Stimulated activated CD8-positive, alpha-beta memory T cell treated with anti-CD3 and anti-CD28 coated beads, Interleukin-7, amount 100 ng/mL, for 1 hour (primary cell): Measurements from ENCODE around the gene PTPN1.
"Not testable (repeated sequence)": the region's sequence is repeated elsewhere in the genome, so short reads cannot be mapped to it uniquely, and the experiment has no call there.

ENCODE experiments used
- DNase-seq, 2 donors: peaks; one replicate each; pipeline ENCODE4 v3.0.0-alpha.2; 2020; ENCODE audit warnings: low read depth in 2 of 2

The PTPN1 gene

DNA sequence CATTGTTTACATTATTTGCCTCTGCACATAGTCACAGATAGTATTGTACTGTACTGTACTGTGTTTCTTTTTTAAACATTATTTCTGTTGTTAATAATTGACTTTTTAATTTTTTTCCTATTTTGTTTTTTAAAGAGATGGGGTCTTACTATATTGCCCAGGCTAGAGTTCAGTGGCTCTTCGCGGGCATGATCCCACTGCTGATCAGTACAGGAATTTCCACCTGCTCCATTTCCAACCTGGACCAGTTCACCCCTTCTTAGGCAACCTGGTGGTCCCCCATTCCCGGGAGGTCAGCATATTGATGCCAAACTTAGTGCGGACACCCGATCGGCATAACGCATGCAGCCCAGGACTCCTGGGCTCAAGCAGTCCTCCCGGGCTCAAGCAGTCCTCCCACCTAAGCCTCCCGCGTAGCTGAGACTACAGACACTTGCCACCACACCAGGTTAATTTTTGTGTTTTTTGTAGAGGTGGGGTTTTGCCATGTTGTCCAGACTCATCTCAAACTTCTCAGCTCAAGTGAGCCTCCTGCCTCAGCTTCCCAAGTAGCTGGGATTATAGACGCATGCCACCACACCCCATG is 47.5 kb downstream of the PTPN1 start:
- no peak for DNase-seq

DNA sequence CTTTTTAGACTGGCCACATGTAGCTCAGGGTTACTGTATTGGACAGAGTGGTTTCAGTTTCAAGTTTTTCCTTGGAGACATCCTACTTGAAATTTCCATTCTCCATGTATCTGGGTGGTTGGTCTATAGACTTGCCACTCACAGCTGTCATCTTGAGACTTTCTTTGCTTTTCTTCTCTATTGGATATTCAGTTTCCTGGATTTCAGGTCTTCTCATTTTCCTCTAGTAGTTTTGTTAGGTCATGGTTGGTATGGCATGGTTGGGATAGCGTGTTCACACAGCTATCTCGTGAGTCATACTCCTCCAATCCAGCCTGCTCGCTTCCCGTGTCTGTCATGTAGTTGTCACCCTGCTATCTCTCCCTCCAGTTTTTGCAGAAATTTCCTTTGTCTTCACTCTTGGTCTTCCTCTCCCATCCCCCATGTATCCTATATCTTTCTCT is 48.3 kb downstream of the PTPN1 start:
- DNase-seq: no peak

DNA sequence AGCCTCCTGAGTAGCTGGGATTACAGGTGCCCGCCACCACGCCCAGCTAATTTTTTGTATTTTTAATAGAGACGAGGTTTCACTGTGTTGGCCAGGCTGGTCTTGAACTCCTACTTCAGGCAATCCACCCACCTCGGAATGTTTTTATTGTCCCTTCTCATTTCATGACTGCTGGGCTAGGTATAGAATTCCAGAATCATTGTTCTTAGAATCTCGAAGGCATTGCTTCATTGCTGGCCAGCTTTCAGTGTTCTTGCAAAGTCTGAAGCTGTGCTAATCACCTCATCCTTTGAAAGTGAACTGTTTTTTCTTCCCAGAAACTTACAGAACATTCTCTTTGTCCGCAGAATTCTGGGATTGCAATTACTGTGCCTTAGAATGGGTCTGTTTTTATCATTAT is 49.0 kb downstream of the PTPN1 start:
- no peak for DNase-seq

DNA sequence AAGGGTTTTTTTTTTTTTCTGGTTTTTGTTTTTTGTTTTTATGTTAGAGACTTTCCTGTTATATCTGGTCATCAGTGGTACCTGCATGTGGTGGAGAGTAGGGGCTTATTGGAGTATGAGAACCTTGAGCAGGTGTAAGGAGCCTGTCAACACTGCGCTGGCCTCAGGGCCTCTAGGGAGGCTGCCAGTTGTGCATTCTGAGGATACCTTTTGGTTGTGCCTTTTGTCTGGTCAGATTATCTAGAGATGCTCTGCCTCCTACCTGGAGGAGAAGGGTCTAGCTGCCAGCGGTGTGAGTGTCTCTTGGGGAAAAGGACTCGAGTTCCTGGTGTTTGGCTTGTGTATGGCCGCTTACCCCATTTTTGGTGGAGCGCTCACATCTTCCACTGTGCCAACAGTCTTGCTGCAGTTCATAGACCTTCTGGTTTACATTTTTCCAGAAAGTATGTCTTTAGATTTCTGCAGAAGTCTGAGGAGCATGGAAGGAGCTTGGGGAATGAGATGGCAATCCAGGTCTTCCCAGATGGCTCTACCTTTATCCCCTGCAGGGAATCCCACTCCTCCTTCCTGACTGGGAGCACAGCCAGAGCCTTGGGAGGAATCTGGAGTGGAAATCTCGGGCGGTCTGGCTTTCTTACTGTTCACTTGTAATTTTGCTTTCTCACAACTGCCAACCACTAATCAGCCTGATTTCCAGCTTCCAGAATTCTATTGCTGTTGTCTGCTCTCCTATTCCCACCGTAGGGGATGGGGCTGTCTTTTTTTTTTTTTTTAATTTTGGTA is 49.9 kb downstream of the PTPN1 start:
- no peak for DNase-seq

DNA sequence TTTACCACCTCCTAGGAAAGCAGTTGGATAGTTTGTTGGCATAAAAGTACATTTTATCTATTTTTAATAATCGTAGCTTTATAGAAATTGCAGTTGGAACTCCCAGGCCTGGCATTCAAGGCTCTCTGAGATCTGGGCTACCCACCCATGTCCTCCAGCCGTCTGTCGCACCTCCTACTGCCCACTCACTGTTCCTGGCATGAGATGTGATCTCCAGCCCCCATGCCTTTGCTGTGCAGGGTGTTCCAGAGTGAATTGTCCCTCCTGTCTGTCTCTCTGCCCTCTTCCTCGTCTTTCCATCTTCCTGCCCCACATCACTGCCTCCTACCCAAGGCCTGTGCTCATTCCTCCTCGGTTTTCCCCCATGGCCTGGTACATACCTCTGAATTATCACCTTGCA is 50.7 kb downstream of the PTPN1 start:
- DNase-seq: no peak

DNA sequence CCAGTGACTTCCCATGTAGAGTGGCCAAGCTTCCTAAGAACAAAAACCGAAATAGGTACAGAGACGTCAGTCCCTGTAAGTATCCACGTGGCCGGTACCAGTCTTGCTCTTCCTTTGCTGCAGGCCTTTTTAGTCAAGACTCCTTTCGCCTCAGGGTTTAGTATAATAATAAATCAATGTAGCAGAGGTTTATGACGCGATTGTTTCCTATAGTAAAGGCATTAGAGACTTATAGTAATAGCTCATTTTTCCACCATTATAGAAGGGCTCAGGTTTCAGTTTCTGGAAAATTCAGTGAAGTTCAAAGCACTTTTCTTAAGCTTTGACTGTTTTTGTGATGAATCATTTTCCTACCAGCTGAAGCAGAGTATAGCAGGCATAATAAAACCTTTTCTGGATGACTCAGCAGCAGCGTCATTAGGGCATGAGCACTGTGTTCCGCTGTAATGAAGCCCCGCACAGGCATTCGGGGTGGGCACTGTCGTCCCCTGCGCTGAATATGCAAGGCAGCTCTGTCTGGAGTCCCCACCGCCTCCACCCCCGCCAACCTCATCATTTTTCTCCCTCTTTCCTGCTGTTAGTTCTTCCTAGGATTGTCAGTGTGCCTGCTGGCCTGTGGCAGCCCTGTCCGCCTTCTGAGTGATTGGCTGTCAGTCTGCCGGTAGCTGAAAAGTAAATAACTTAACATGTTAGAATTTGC is 51.3 kb downstream of the PTPN1 start:
- peak in 1 of 2 donors; percentile 10 for DNase-seq

DNA sequence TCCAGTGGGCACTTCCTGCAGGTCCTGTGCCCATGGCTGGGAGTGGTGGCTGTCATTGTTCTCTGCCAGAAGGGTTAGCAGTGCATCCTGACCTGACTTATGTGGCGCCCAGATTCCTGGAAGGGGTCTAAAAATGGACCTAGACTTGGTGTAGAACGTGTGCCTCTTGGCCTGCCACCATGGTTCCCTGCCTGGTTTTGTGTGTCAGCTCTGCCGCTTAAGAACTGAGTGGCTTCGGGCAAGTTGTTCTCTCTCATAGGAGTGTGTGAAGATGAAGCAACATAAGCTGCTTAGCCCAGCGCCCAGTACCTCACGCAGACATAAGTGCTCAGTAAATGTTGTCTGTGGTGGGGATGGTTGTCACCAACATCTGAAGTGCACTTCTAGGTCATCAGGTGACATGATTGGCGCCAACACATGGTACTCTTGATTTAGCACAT is 52.1 kb downstream of the PTPN1 start:
- DNase-seq: no peak

DNA sequence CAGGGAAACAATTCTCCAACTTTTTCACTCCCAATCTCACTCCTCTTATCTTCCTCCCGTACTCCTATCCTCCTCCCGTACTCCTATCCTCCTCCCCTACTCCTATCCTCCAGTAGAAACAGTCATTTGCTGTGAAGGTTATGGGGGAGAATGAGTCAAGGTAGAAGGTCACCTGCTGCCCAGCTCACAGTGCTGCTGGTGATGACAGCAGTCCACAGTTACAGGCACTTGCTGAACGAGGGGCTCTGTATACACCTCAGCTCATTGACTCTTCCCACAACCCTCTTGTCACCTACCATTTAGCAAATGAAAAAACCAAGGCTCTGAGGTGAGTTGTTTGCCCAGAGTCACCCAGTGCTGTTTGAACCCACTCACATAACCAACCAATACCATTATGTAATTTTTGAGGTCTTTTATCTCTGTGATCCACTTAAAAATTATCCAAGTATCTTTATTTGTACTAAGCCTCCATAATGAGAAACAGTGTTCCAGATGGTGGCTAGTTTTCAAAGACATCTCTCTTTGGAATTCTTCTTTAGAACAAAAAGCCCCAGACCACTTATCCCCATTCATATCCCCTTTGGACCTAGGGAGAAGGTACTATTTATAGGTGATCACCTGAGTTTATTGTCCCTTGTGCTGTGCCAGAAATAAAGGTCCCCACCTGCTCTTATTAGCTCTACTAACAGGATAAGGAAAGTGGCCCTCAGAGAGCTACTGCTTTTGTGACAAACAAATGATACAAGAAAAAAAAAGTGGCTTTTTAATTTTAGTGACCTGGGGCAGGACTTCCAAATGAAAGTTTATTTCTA is 53.2 kb downstream of the PTPN1 start:
- no peak for DNase-seq

DNA sequence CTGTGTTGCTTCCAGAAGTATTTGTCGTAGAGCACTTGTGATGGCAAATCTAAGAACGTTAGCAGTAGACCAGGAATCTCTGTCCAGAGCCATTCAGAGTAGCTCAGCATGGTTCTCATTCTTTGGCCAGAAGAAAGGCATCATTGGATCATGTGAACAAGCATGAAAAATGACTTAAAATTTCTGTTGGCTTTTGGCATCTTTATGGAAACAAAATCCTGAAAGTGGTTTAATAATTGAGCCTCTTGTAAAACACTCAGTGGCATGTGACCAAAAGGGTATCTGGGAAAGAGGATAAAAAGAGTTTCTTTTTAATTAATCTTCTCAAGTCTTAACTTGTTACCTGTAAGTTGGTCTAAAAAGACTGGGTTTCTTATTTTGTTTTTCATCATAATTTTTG is 55.2 kb downstream of the PTPN1 start:
- DNase-seq: no peak

DNA sequence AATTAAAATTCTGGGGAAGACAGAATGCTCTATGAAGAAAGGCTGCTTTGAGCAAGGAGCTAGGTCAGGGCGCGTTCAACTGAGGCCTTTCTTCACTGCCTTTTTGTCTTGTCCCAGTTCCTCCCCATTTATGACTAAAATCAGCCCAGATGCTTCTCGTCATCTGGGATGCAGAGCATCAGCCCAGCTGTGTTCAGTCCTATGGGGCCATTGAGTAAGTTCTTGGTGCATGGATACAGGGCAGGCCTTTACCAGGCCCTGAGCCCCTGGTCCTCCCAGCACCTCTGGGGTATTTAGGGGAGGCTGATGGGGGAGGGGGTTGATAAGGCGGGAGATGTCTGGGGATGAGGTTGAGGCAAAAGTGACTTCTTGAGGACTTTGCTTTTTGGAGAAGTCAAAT is 55.7 kb downstream of the PTPN1 start:
- no peak for DNase-seq

DNA sequence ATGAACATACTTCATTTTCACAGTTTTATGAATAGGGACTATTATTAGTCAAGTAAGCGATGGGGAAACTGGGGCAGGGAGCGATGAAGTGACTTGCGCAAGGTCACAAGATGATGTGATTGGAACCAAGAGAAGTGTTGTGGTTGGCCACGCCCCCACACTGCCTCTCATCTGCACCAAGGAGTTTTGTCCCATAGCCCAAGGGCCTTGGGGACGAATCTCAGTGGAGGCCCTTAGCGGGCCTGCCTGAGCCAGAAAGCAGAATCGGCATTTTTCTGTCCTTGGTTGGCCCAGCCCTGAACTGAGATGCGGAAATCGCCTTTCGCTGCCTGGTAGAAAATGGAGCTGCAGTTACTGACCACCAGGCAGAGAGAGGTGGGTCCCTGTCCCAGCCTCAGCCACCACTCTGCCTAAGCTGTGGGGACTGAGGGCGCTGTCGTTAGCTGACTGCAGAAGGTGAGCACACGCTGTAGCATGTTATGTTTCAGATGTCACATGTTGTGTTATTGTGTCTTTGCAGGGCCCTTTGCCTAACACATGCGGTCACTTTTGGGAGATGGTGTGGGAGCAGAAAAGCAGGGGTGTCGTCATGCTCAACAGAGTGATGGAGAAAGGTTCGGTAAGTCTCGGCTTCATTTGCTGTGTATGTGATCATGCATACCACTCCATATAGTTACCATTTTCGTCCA is 57.8 kb downstream of the PTPN1 start:
- no peak for DNase-seq

DNA sequence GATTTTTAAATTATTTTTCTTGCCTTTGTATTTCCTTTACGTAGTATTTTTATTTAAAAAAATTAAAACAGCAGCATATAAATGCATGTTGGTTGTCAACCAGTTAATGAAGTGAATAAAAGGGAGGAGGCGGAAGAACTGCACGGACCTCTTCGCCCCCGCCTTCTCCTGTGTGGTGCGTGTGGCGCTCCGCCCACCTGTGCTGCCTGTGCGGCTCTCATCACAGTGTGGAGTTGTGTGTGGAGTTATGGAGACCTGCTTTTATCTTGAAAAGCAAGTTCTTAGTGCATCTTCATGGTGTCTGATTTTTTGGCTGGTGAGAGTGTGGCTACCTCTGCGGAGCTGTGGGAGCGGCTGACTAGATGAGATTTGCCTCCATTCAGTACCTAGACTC is 58.4 kb downstream of the PTPN1 start:
- no peak for DNase-seq

DNA sequence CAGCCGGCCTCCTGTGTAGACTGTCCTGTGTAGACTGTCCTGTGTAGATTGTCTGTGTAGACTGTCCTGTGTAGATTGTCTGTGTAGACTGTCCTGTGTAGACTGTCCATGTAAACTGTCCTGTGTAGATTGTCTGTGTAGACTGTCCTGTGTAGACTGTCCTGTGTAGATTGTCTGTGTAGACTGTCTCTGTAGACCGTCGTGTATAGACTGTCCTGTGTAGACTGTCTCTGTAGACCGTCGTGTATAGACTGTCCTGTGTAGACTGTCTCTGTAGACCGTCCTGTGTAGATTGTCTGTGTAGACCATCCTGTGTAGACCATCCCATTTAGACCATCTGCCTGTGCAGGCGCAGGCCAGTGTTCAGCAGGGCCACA is 59.3 kb downstream of the PTPN1 start:
- not testable (repeated sequence) for DNase-seq

DNA sequence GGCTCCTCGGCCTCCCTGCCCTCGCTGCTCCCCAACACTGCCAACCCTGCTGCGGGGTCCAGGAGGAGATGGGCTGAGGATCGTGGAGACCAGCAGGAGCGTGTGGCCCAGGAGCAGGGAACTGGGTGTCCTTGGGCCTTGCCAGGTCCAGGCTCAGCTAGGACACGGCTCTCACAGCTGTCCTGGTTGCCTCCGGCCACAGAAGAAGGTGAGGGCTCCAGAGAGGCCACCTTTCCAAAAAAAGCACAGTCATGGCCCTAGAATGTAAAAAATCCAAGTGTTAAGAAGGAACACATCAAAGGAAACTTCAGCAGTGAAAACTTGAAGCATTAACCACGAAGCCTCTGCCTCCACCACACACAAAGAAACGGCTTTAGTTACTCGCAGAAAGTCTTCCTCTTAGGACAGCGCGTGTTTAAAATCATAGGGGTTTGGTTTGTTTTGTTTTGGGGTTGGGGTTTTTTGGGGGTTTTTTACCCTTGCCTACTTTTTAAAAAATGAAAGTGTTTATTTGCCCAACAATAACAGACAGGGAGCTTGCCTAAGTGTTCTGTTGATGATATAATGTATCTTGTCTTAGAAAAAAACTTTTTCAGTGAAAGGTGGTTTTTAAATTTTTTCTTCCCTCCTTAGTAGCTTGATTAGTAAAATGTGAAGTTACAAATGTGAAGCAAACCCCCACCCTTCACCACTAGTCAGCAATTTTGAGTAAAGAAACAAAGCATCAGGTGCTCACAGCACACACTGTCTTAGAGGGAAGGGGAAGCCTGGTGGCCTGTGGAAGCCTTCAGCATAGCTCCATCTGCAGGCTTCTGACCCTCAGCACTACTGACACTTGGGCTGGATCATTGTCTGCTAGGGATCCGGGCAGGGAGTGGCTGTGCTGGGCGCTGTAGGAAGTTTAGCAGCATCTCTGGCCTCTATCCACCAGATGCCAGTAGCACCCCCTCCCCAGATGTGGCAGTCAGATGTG is 60.0 kb downstream of the PTPN1 start:
- no peak for DNase-seq

DNA sequence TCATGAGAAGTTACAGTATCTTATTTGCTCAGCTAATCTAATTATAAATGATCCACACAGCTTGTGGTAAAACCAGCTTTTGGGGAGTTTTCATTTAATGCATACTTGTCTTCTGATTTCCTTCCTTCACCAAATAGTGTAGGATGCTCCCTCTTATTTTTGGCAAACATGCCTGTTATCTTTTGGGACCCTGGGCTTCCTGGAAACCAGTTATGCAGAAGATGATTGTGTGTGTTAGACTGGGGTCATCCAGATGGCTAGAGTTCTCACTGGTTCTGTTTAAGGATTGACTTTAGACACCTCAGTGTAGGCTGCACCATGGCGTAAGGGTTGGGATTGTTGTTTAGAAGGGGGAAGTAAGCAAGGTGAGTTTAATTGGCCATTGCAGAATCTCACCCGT is 61.3 kb downstream of the PTPN1 start:
- no peak for DNase-seq

DNA sequence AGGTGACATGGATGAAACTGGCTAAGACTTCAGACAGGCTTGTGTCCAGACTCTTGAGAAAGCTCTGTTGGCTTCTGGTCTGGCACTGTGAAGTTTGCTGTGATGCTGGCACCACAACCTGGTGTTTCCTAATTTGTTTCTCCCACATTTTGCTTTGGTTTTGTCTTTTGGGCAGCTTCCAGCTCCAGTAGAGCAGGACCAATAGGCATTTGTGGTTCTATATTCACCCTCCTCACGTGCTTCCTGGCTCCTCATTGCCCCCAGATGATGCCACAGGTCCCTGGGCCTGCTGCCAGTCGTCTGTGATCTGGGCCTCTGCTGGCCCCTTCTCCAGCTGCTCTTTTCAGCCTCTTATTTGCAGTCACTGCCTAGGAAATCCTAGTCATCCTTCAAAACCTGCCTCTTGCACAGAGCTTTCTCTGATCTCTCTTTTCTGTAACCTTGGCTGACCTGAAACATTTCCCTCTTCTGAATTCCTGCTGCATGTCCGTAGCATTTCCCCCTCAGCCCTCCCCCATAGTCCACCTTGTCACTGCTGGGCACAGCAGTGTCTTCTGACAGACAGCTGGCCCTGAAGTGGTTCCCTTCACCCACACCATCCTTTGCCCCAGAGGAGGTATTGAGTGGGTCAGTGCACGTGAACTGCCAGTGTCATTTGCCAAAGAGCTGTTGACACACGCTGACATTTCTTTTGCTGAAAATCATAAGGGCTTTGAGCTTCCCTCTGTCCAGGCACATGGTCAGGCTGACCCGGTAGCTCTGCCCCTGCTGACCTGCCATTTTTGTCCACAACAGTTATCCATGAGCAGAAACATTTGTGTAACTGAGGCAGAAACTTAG is 63.0 kb downstream of the PTPN1 start:
- no peak for DNase-seq

DNA sequence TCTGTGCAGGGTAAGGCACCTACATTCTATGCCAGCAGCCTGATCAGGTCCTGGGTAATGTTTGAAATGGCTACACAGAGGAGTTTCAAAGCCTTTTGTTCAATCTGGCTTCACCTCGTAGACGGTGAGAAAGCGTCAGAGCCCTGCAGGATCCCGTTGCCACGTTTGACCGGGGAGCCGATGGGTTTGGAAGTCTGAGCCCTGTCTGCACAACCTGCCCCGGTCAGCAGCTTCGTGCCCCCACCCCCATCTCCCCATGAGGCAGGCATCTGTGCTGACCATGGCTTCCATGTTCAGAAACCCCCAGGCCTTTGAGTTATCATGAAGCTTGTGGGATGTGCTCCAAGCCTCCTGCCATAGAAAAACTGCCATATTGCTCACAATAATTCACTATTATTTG is 63.9 kb downstream of the PTPN1 start:
- no peak for DNase-seq

DNA sequence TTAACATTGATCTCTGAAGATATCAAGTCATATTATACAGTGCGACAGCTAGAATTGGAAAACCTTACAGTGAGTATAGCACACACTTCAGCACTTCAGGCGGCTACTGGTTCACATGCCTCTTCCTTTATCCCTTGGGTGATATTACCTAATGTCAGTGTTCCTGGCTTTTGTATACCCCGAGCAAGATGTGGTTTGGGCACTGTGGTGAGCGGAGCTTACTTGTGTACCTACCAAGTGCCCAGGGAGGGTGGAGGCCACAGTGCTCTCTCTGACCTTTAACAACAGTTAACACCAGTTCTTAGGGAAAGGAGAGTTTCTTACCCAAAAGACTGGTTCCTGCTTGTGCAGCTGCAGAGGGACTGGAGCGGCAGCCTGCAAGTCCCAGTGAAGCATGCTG is 64.4 kb downstream of the PTPN1 start:
- DNase-seq: no peak
